SK-N-SH (cell line): ENCODE measurements around the gene TRAPPC8. TPM values are rescaled to one million over a fixed set of nuclear protein-coding genes. Genes with fewer than 3 reads are reported as not detected.
"Not testable (repeated sequence)": the region's sequence is repeated elsewhere in the genome, so short reads cannot be mapped to it uniquely, and the experiment has no call there.

Experiments
- CTCF ChIA-PET: fragments of 300-600, 350-600 bp; formaldehyde crosslinking; extraction: SDS; loops from one replicate; lab custom pipeline; 2021; lab: Yijun Ruan, JAX
- POLR2A ChIA-PET: fragments of 350-600 bp; sonication (Branson Sonifier 250); formaldehyde crosslinking; extraction: SDS; loops from one replicate; lab custom pipeline; 2020; ENCODE audit warnings: antibody characterized with exemption, inconsistent platforms; lab: Yijun Ruan, JAX
- DNase-seq: peaks from one replicate; pipeline ENCODE4 v3.0.0; 2012
- H2AFZ ChIP-seq: fragments of 200-600 bp; sonication (generic); 2 replicates; pipeline ENCODE4 v1.8.1; 2016; ENCODE audit warnings: antibody characterized with exemption, mild to moderate bottlenecking, low read depth
- H3F3A ChIP-seq: fragments of 200-600 bp; sonication (generic); replicated peaks from 2 replicates; pipeline ENCODE3; 2016; ENCODE audit warnings: antibody characterized with exemption, mild to moderate bottlenecking; ENCODE audit not compliant: insufficient read depth
- H3K27ac ChIP-seq, 2 experiments: fragments of 200-500 bp in 1 of 2; fragments of 200-600 bp in 1 of 2; sonication (Bioruptor generic) in 1 of 2; sonication (generic), shearing (Covaris generic) in 1 of 2; 2 replicates each; pipeline versions ENCODE4 v1.5.1 to v1.6.1; 2014 to 2016; ENCODE audit warnings: low read depth in 2 of 2, inconsistent platforms in 1 of 2, low read length in 1 of 2, mild to moderate bottlenecking in 1 of 2, mixed read lengths in 1 of 2
- H3K27me3 ChIP-seq: fragments of 200-600 bp; sonication (generic), shearing (Covaris generic); 2 replicates; pipeline ENCODE4 v1.6.1; 2016; ENCODE audit warnings: mixed run types; ENCODE audit not compliant: insufficient read depth
- H3K36me3 ChIP-seq, 2 experiments: fragments of 200-500 bp in 1 of 2; fragments of 200-600 bp in 1 of 2; sonication (Bioruptor generic) in 1 of 2; sonication (generic) in 1 of 2; replicated peaks in 1 of 2; 2 replicates each; pipeline versions ENCODE3 to v1.5.1; 2014 to 2016; ENCODE audit warnings: low read length in 1 of 2, mild to moderate bottlenecking in 1 of 2; ENCODE audit not compliant: insufficient read depth in 2 of 2, control insufficient read depth in 1 of 2
- H3K4me1 ChIP-seq, 2 experiments: fragments of 200-500 bp in 1 of 2; fragments of 200-600 bp in 1 of 2; sonication (Bioruptor generic) in 1 of 2; sonication (generic), shearing (Covaris generic) in 1 of 2; 2 replicates each; pipeline versions ENCODE4 v1.5.1 to v1.6.1; 2014 to 2016; ENCODE audit warnings: low read depth in 1 of 2, low read length in 1 of 2, mixed run types in 1 of 2; ENCODE audit not compliant: insufficient read depth in 2 of 2, control insufficient read depth in 1 of 2
- H3K4me2 ChIP-seq: fragments of 200-600 bp; sonication (generic), shearing (Covaris generic); 2 replicates; pipeline ENCODE4 v1.6.1; 2017; ENCODE audit warnings: mixed run types
- H3K4me3 ChIP-seq, 2 experiments: fragments of 200-500 bp in 1 of 2; fragments of 200-600 bp in 1 of 2; sonication (Bioruptor generic) in 1 of 2; sonication (generic), shearing (Covaris generic) in 1 of 2; 2 replicates each; pipeline versions ENCODE4 v1.5.1 to v1.8.1; 2014 to 2016; ENCODE audit warnings: low read depth in 2 of 2, inconsistent platforms in 1 of 2, low read length in 1 of 2, mild to moderate bottlenecking in 1 of 2, mixed read lengths in 1 of 2, moderate library complexity in 1 of 2
- H3K79me2 ChIP-seq: fragments of 200-600 bp; sonication (generic); 2 replicates; pipeline ENCODE4 v1.8.1; 2017; ENCODE audit warnings: mild to moderate bottlenecking; ENCODE audit not compliant: insufficient read depth
- H3K9ac ChIP-seq: fragments of 200-600 bp; sonication (generic); 2 replicates; pipeline ENCODE4 v1.6.1; 2017; ENCODE audit warnings: mixed run types
- H3K9me2 ChIP-seq: fragments of 200-600 bp; sonication (generic); 2 replicates; pipeline ENCODE4 v1.6.1; 2017; ENCODE audit warnings: mixed run types
- H3K9me3 ChIP-seq: fragments of 200-600 bp; sonication (generic); 2 replicates; pipeline ENCODE4 v1.6.1; 2017; ENCODE audit warnings: mixed run types, mild to moderate bottlenecking, moderate library complexity
- H4K20me1 ChIP-seq: fragments of 200-600 bp; sonication (generic); 2 replicates; pipeline ENCODE4 v1.6.1; 2017; ENCODE audit warnings: mild to moderate bottlenecking, mixed run types; ENCODE audit not compliant: insufficient read depth
- CTCF ChIP-seq: fragments of 200-600 bp; sonication (generic); IDR thresholded peaks from 2 replicates; pipeline ENCODE4 v1.6.1; 2017; ENCODE audit warnings: antibody characterized with exemption, mild to moderate bottlenecking, moderate library complexity
- FOXJ3 ChIP-seq: sonication (generic); formaldehyde crosslinking; IDR thresholded peaks from 2 replicates; pipeline ENCODE4 v1.5.1; 2020; ENCODE audit warnings: mild to moderate bottlenecking, missing genetic modification reagents
- FOXM1 ChIP-seq: IDR thresholded peaks from 2 replicates; pipeline ENCODE4 v1.4.0; 2012; ENCODE audit warnings: low read depth, mild to moderate bottlenecking
- JUND ChIP-seq: IDR thresholded peaks from 2 replicates; pipeline ENCODE4 v1.4.0; 2012
- MXI1 ChIP-seq: IDR thresholded peaks from 2 replicates; pipeline ENCODE4 v1.6.1; 2012; ENCODE audit warnings: mild to moderate bottlenecking, low read depth, low read length, improper control_type of control experiment
- NFIC ChIP-seq: IDR thresholded peaks from 2 replicates; pipeline ENCODE4 v1.4.0; 2012; ENCODE audit warnings: borderline replicate concordance
- RCOR1 ChIP-seq: fragments of 150-350 bp; IDR thresholded peaks from 2 replicates; pipeline ENCODE4 v1.6.1; 2017; ENCODE audit warnings: antibody characterized with exemption, low read length
- RFX5 ChIP-seq: IDR thresholded peaks from 2 replicates; pipeline ENCODE4 v1.6.1; 2012; ENCODE audit warnings: mild to moderate bottlenecking, improper control_type of control experiment, low read length
- TAF1 ChIP-seq: IDR thresholded peaks from 2 replicates; pipeline ENCODE4 v1.6.1; 2012; ENCODE audit warnings: low read depth, mild to moderate bottlenecking, low read length, moderate library complexity, borderline replicate concordance
- USF2 ChIP-seq: fragments of 150-350 bp; IDR thresholded peaks from 2 replicates; pipeline ENCODE4 v1.6.1; 2017; ENCODE audit warnings: antibody characterized with exemption, low read length, low read depth, borderline replicate concordance
- YY1 ChIP-seq: IDR thresholded peaks from 2 replicates; pipeline ENCODE4 v1.4.0; 2012; ENCODE audit warnings: low read depth, mild to moderate bottlenecking
- WGBS: methylation state at CpG from one replicate; pipeline ENCODE4 v1.1.6; 2017; ENCODE audit warnings: low lambda C conversion rate; 5-methylcytosine and 5-hydroxymethylcytosine counted together
- polyA plus RNA-seq, 3 experiments: library from polyadenylated mRNA; depleted of rRNA; stranded (reverse); fragments of >200 nt; gene quantifications; 2 replicates each; pipeline ENCODE4 v1.2.3, GENCODE V29; 2012

The TRAPPC8 gene
- polyA plus RNA-seq, 1 of the 3 experiments (the other 2 are of a cell fraction): 14.9 TPM

GRCh38 chr18:31929273-31929672 lies 13.7 kb downstream of the TRAPPC8 start (continued):
- no peak for TF ChIP-seq FOXM1
- no peak for TF ChIP-seq JUND
- TF ChIP-seq, all 33 proteins: peak for 0

GRCh38 chr18:31926988-31927387 lies 15.9 kb downstream of the TRAPPC8 start:
- POLR2A ChIA-PET, H2AFZ ChIP-seq, H3K4me2 ChIP-seq, H3K9me2 ChIP-seq, H3K9me3 ChIP-seq, H3K9ac ChIP-seq, DNase-seq, H3K4me3 ChIP-seq, H3K27ac ChIP-seq, H3K27me3 ChIP-seq: not testable (repeated sequence)
- H3K36me3 ChIP-seq: peaks cover 8 to 46% of the 10 kb centered on the region in 2 experiments
- H3K79me2 ChIP-seq: peaks cover 77% of the 10 kb centered on the region
- peaks cover 7 to 12% of the 10 kb centered on the region in 2 experiments; a peak in 3 of 4 replicates for H3K4me1 ChIP-seq
- H3F3A ChIP-seq: peaks cover 19% of the 10 kb centered on the region
- WGBS: over 99% methylated on average over 5 of the region's 5 CpGs
- CTCF ChIA-PET: interaction anchor here (1.2 kb wide), 1 partner anchor 33 kb away, joined by 3 read pairs; no protein-coding TSS in a partner anchor
- H4K20me1 ChIP-seq: peaks cover 24% of the 10 kb centered on the region

- WGBS: 93% methylated on average over 3 of the region's 3 CpGs
- no peak for TF ChIP-seq MXI1
- no peak for TF ChIP-seq RCOR1
- H3K36me3 ChIP-seq: peaks cover 4 to 28% of the 10 kb centered on the region in 2 experiments
- no peak overlapping the region for H3K4me3 ChIP-seq
- peaks cover 2% of the 10 kb centered on the region; the same call in 1 of the 2 replicates for H4K20me1 ChIP-seq
- H3F3A ChIP-seq: peaks cover 3% of the 10 kb centered on the region
- no peak overlapping the region for H3K4me2 ChIP-seq
- no peaks in the 10 kb centered on the region for H3K9me2 ChIP-seq
- no peak overlapping the region for H3K9ac ChIP-seq
- CTCF ChIA-PET: no interaction called here
- no peaks in the 10 kb centered on the region for H3K4me1 ChIP-seq
- no peak for DNase-seq
- H2AFZ ChIP-seq: no peak overlapping the region
- no peaks in the 10 kb centered on the region for H3K9me3 ChIP-seq
- no peak overlapping the region for H3K27ac ChIP-seq
- no peaks in the 10 kb centered on the region for H3K27me3 ChIP-seq
- POLR2A ChIA-PET: no interaction called here
- peaks cover 79% of the 10 kb centered on the region for H3K79me2 ChIP-seq
Observed at GRCh38 chr18:31920277-31920676, 22.7 kb downstream of the TRAPPC8 start.

GRCh38 chr18:31919366-31919765 lies 23.6 kb downstream of the TRAPPC8 start:
- not testable (repeated sequence) for H3K27ac ChIP-seq

GRCh38 chr18:31918733-31919132 lies 24.2 kb downstream of the TRAPPC8 start:
- H3K9me2 ChIP-seq: no peaks in the 10 kb centered on the region
- H2AFZ ChIP-seq: no peak overlapping the region
- no peaks in the 10 kb centered on the region for H3K9me3 ChIP-seq
- H3F3A ChIP-seq: peaks cover 4% of the 10 kb centered on the region
- H3K79me2 ChIP-seq: peaks cover 75% of the 10 kb centered on the region
- no peak overlapping the region for H3K4me3 ChIP-seq
- peaks cover 4 to 30% of the 10 kb centered on the region in 2 experiments for H3K36me3 ChIP-seq
- H3K4me1 ChIP-seq: no peaks in the 10 kb centered on the region
- no peak overlapping the region for H3K27ac ChIP-seq
- no peaks in the 10 kb centered on the region for H3K27me3 ChIP-seq
- ChIA-PET CTCF (no interaction called here), POLR2A (no interaction called here)
- H3K4me2 ChIP-seq: no peak overlapping the region
- WGBS: 100% methylated on average over 1 of the region's 1 CpG
- no peak for DNase-seq
- H3K9ac ChIP-seq: no peak overlapping the region
- peaks cover 2% of the 10 kb centered on the region; the same call in 1 of the 2 replicates for H4K20me1 ChIP-seq
- no peak for TF ChIP-seq FOXJ3 (CRISPR knock-in tag)
- TF ChIP-seq NFIC: no peak
- TF ChIP-seq CTCF: no peak
- no peak for TF ChIP-seq JUND
- no peak for TF ChIP-seq RFX5
- TF ChIP-seq USF2: no peak
- TF ChIP-seq MXI1: no peak
- TF ChIP-seq TAF1: no peak
- TF ChIP-seq YY1: no peak

More at GRCh38 chr18:31919366-31919765, 23.6 kb downstream of the TRAPPC8 start:
- POLR2A ChIA-PET, H2AFZ ChIP-seq, H3K27me3 ChIP-seq, H3K9me3 ChIP-seq, DNase-seq, CTCF ChIA-PET, H3K4me2 ChIP-seq, H3K9ac ChIP-seq, H3K4me3 ChIP-seq, H4K20me1 ChIP-seq, H3K9me2 ChIP-seq, H3F3A ChIP-seq, H3K4me1 ChIP-seq: not testable (repeated sequence)
- H3K79me2 ChIP-seq: peaks cover 78% of the 10 kb centered on the region
- H3K36me3 ChIP-seq: peaks cover 4 to 26% of the 10 kb centered on the region in 2 experiments
- WGBS: 95% methylated on average over 5 of the region's 5 CpGs
